ENCODE results near the gene GAMT. TPM values are rescaled to one million over a fixed set of nuclear protein-coding genes. Genes with fewer than 3 reads are reported as not detected.

The GAMT gene
- total and polyA plus RNA-seq, 2 of the 13 experiments (the other 11 are each of a cell fraction or from before 2014, with no cell fraction given) = 115 to 124 TPM

GRCh38 chr19:1408300-1409203, 7.2 kb upstream of the GAMT start (continued):
- no peak for TF ChIP-seq ZMYM2 (CRISPR knock-in tag; IDR thresholded peaks at IDR 0.05)
- peak; percentile 16; the same call in 1 of the 2 replicates for TF ChIP-seq ZNF564 (CRISPR knock-in tag; IDR thresholded peaks at IDR 0.05)
- TF ChIP-seq TRIM22 (IDR thresholded peaks at IDR 0.05) = no peak
- no peak for TF ChIP-seq CBX2 (IDR thresholded peaks at IDR 0.05; ENCODE audit: low read depth, low read length)
- TF ChIP-seq CBX2 (CRISPR knock-in tag; IDR thresholded peaks at IDR 0.05; ENCODE audit: low read depth) = no peak
- no peak for TF ChIP-seq TEAD3 (CRISPR knock-in tag; optimal IDR thresholded peaks at IDR 0.05; ENCODE audit: borderline replicate concordance)
- TF ChIP-seq ELF1 (CRISPR knock-in tag; IDR thresholded peaks at IDR 0.05) = 0 out of 2 replicates have a peak, but pooled peaks have one; percentile 9
- TF ChIP-seq YY1 (IDR thresholded peaks at IDR 0.05; ENCODE audit: insufficient read depth, insufficient replicate concordance, low read depth, low read length) = peak; percentile 55
- TF ChIP-seq POLR2AphosphoS5 (IDR thresholded peaks at IDR 0.05; ENCODE audit: low read depth, low read length) = no peak
- TF ChIP-seq KLF6 (CRISPR knock-in tag; IDR thresholded peaks at IDR 0.05) = no peak
- peak; percentile 71 for TF ChIP-seq RBFOX2 (IDR thresholded peaks at IDR 0.05; ENCODE audit: low read depth, low read length)
- peak; percentile 46; the same call in 1 of the 2 replicates for TF ChIP-seq PHF8 (CRISPR knock-in tag; IDR thresholded peaks at IDR 0.05)
- TF ChIP-seq SCMH1 (CRISPR knock-in tag; IDR thresholded peaks at IDR 0.05; ENCODE audit: borderline replicate concordance) = no peak
- TF ChIP-seq CCAR2 (optimal IDR thresholded peaks at IDR 0.05; ENCODE audit: low read depth, low read length) = no peak
- no peak for TF ChIP-seq FOXP4 (CRISPR knock-in tag; IDR thresholded peaks at IDR 0.05)
- TF ChIP-seq GZF1 (CRISPR knock-in tag; IDR thresholded peaks at IDR 0.05) = no peak
- TF ChIP-seq NFAT5 (CRISPR knock-in tag; IDR thresholded peaks at IDR 0.05) = no peak
- no peak; the same call in 1 of the 2 replicates for TF ChIP-seq SMAD1 (CRISPR knock-in tag; IDR thresholded peaks at IDR 0.05; ENCODE audit: borderline replicate concordance, low read depth)
- TF ChIP-seq JUND (CRISPR knock-in tag; IDR thresholded peaks at IDR 0.05) = no peak
- no peak for TF ChIP-seq NFATC3 (CRISPR knock-in tag; IDR thresholded peaks at IDR 0.05)

All from HepG2 (cell line).